Endothelial cell of hepatic sinusoid (primary cell): Measurements from ENCODE around the gene FUT2.

Experiments
- in situ Hi-C: cut with HindIII; loops from 2 replicates; pipeline ENCODE4 v1.10.0; 2017; ENCODE audit warnings: low sequenced_read_pairs

FUT2 gene

GRCh38 chr19:48749571-48750198, 53.9 kb downstream of the FUT2 start:
- in situ Hi-C loops, result no loop called here

- in situ Hi-C loops, result no loop called here
These were observed 54.6 kb downstream of the FUT2 start for GRCh38 chr19:48750351-48750750.

- in situ Hi-C loops, result no loop called here
These were observed 55.2 kb downstream of the FUT2 start for GRCh38 chr19:48750771-48751504.

- in situ Hi-C loops, result no loop called here
These were observed 56.2 kb downstream of the FUT2 start for GRCh38 chr19:48751845-48752495.

- in situ Hi-C loops, result no loop called here
These were observed 57.0 kb downstream of the FUT2 start, which contains the start of gene FUT1 for GRCh38 chr19:48752496-48753365. Gene FUT1 (minus strand): TSS chr19:48752641. CDS start chr19:48751281, 1,360 bp downstream.

GRCh38 chr19:48755084-48755641, 59.4 kb downstream of the FUT2 start, which contains the start of gene FGF21:
Gene FGF21 (plus strand): TSS chr19:48755524. CDS start chr19:48756237, 713 bp downstream.
- in situ Hi-C loops, result no loop called here
